ENCODE data around the gene FEM1A. TPM values are rescaled to one million over a fixed set of nuclear protein-coding genes. Genes with fewer than 3 reads are reported as not detected.

The FEM1A gene
- total RNA-seq, 1 experiment from 2014 or later = 7.0 TPM

- Histone ChIP-seq H3K4me3 (no peak overlapping the region), H3K27ac (no peak overlapping the region), H3F3A (ENCODE audit: insufficient read depth, low read depth) (0 out of 2 replicates have a peak, but pooled peaks cover 7% of the 10 kb centered on the region), H3K9me3 (ENCODE audit: insufficient read depth, low read depth) (no peaks in the 10 kb centered on the region), H4K20me1 (ENCODE audit: insufficient read depth) (no peaks in the 10 kb centered on the region), H2AFZ (no peak overlapping the region), H3K9me2 (ENCODE audit: insufficient read depth) (no peaks in the 10 kb centered on the region), H3K4me2 (no peak overlapping the region), H3K36me3 (ENCODE audit: low read depth) (no peaks in the 10 kb centered on the region), H3K27me3 (ENCODE audit: insufficient read depth, low read depth) (no peaks in the 10 kb centered on the region), H3K79me2 (ENCODE audit: low read depth) (no peaks in the 10 kb centered on the region), H3K4me1 (replicated peaks; ENCODE audit: insufficient read depth) (peaks cover 9% of the 10 kb centered on the region)
- TF ChIP-seq, protein P1, sequence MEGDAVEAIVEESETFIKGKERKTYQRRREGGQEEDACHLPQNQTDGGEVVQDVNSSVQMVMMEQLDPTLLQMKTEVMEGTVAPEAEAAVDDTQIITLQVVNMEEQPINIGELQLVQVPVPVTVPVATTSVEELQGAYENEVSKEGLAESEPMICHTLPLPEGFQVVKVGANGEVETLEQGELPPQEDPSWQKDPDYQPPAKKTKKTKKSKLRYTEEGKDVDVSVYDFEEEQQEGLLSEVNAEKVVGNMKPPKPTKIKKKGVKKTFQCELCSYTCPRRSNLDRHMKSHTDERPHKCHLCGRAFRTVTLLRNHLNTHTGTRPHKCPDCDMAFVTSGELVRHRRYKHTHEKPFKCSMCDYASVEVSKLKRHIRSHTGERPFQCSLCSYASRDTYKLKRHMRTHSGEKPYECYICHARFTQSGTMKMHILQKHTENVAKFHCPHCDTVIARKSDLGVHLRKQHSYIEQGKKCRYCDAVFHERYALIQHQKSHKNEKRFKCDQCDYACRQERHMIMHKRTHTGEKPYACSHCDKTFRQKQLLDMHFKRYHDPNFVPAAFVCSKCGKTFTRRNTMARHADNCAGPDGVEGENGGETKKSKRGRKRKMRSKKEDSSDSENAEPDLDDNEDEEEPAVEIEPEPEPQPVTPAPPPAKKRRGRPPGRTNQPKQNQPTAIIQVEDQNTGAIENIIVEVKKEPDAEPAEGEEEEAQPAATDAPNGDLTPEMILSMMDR (conservative IDR thresholded peaks at IDR 0.05) = no peak
- TF ChIP-seq EZH2 (IDR thresholded peaks at IDR 0.05; ENCODE audit: low read depth) = no peak
- intact Hi-C loops (cut with micrococcal nuclease; ENCODE audit: unreplicated experiment) = no loop called here
- BruUV-seq (replicated peaks) = no TSS peak
- ChIA-PET CTCF (no interaction called here), POLR2A (ENCODE audit: unreplicated experiment) (no interaction called here)
- DNase-seq = no peak
Measured at GRCh38 chr19:4806384-4806783, 14.8 kb downstream of the FEM1A start.

DNA sequence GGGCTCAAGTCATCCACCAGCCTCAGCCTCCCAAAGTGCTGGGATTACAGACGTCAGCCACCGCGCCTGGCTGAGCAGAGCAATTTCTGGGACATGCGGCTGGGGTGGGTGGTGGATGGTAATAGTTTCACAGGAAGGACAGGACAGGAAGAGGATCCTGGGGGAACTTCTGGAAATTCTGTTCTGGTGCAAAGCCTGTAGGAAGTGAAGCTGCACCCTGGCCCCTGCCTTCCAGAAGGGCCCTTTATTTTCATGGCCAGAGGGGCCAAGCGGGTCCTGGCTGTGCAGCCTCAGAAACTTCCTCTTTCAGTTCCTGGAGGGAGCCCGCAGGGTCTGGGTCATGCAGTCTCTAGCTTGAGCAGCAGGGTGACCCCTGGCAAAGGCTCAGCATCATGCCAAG lies 15.7 kb downstream of the FEM1A start:
- Histone ChIP-seq H3K9me2 (ENCODE audit: insufficient read depth) (no peaks in the 10 kb centered on the region), H3K27me3 (ENCODE audit: insufficient read depth, low read depth) (no peaks in the 10 kb centered on the region), H3K79me2 (ENCODE audit: low read depth) (no peaks in the 10 kb centered on the region), H2AFZ (no peak overlapping the region), H3K27ac (no peak overlapping the region), H3K4me3 (no peak overlapping the region), H3K4me1 (replicated peaks; ENCODE audit: insufficient read depth) (0 out of 2 replicates have a peak, but pooled peaks cover under 1% of the 10 kb centered on the region), H3K36me3 (ENCODE audit: low read depth) (no peaks in the 10 kb centered on the region), H3K9me3 (ENCODE audit: insufficient read depth, low read depth) (no peaks in the 10 kb centered on the region), H3K4me2 (no peak overlapping the region), H4K20me1 (ENCODE audit: insufficient read depth) (no peaks in the 10 kb centered on the region), H3F3A (ENCODE audit: insufficient read depth, low read depth) (peaks cover 11% of the 10 kb centered on the region)
- intact Hi-C loops (cut with micrococcal nuclease; ENCODE audit: unreplicated experiment) = no loop called here
- no TSS peak for BruUV-seq (replicated peaks)
- no peak for DNase-seq
- ChIA-PET POLR2A (ENCODE audit: unreplicated experiment) (no interaction called here), CTCF (no interaction called here)
- TF ChIP-seq, protein P1 (conservative IDR thresholded peaks at IDR 0.05) = no peak
- TF ChIP-seq EZH2 (IDR thresholded peaks at IDR 0.05; ENCODE audit: low read depth) = no peak

DNA sequence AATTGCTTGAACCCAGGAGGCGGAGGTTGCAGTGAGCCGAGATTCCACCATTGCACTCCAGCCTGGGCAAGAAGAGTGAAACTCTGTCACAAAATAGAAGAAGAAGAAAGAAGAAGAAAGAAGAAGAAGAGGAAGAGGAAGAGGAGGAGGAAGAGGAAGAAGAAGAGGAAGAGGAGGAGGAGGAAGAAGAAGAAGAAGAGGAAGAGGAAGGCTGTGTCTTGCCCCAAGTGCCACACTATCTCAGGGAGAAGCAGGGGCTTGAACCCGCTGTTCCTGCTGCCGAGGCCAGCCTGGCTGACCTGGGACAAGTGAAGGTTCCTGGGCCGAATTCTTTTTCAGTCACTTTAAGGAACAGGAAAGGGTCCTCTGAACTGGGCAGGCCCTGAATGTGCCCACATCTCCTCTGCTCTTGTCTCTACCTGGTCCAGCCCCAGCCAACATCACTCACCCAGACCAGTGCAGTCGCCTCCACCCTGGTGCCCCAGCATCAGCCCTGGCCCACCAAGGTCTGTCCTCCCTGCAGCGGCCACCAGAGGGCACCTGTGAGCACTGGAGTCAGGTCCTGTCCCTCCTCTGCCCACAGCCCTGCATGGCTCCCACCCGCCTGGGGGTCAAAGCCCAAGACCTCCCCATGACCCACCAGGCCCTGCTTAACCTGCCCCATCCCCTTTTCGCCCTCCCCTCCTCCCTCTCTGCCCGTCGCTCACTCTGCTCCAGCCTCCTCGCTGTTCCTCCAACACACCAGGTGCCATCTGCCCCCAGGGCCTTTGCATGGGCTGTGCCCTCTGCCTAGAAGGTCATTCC lies 20.0 kb downstream of the FEM1A start:
- H3K9me3 ChIP-seq (ENCODE audit: insufficient read depth, low read depth) = no peaks in the 10 kb centered on the region
- no peak overlapping the region for H2AFZ ChIP-seq
- ChIA-PET CTCF (interaction anchor here (0.6 to 1.9 kb wide), 3 partner anchors 20 to 146 kb away, joined by 6 to 9 read pairs (median 7); partner anchors contain the start of gene FEM1A), POLR2A (ENCODE audit: unreplicated experiment) (no interaction called here)
- H3K4me1 ChIP-seq (replicated peaks; ENCODE audit: insufficient read depth) = no peaks in the 10 kb centered on the region
- peaks cover 30% of the 10 kb centered on the region for H3F3A ChIP-seq (ENCODE audit: insufficient read depth, low read depth)
- no peak overlapping the region for H3K4me3 ChIP-seq
- no peaks in the 10 kb centered on the region for H3K27me3 ChIP-seq (ENCODE audit: insufficient read depth, low read depth)
- H3K9me2 ChIP-seq (ENCODE audit: insufficient read depth) = no peaks in the 10 kb centered on the region
- no peaks in the 10 kb centered on the region for H3K36me3 ChIP-seq (ENCODE audit: low read depth)
- no peak overlapping the region for H3K4me2 ChIP-seq
- no peaks in the 10 kb centered on the region for H3K79me2 ChIP-seq (ENCODE audit: low read depth)
- BruUV-seq (replicated peaks) = no TSS peak
- TF ChIP-seq, protein P1 (conservative IDR thresholded peaks at IDR 0.05) = peak; percentile 76
- no peak for TF ChIP-seq EZH2 (IDR thresholded peaks at IDR 0.05; ENCODE audit: low read depth)
- intact Hi-C loops (cut with micrococcal nuclease; ENCODE audit: unreplicated experiment) = loop anchor here (2.0 kb wide), 1 partner anchor 55 kb away; the partner anchor contains the start of gene PLIN3
- no peaks in the 10 kb centered on the region for H4K20me1 ChIP-seq (ENCODE audit: insufficient read depth)
- H3K27ac ChIP-seq = peak overlapping the region; percentile 98
- DNase-seq = peak in 1 of 2 experiments; percentile 75

All from PC-9 (cell line).